ENCODE measurements around the gene SCGB1D1.

The SCGB1D1 gene

DNA sequence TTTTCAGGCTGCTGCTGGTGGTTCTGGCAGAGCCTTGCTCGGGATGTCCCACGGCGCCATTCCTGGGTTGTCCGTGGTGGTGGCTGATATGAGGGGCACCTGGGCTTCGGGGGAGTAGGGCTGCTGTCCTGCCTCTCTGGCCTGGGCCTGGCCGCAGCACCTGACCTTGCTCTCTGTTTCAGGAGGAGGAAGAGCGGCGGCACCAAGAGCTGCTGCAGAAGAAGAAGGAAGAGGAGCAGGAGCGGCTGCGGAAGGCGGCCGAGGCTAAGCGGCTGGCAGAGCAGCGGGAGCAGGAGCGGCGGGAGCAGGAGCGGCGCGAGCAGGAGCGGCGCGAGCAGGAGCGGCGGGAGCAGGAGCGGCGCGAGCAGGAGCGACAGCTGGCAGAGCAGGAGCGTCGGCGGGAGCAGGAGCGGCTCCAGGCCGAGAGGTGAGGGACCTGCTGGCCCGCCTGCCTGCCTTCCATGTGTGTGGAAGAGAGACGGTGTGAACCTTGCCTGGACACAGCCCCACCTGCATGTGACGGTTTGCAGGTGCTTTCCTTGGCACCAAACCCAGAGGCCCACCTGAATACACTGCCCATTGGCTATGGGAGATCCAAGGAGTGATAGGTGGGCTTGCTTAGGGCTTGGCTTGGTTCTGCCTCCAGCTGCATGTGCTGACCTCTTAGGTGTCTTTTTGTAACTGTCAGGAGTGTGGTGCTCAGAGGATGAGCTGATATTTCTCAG, 43.4 kb upstream of the SCGB1D1 start:
- H3K4me3 ChIP-seq (ENCODE audit: low read depth, low read length): no peak overlapping the region
- H3K4me1 ChIP-seq: no peaks in the 10 kb centered on the region
- H3K9ac ChIP-seq: no peak overlapping the region
- no peaks in the 10 kb centered on the region for H3K79me2 ChIP-seq
- H2AFZ ChIP-seq: no peak overlapping the region
- H3K9me3 ChIP-seq (ENCODE audit: control insufficient read depth, low read length): no peaks in the 10 kb centered on the region
- H3K27me3 ChIP-seq (ENCODE audit: control insufficient read depth, insufficient read depth, low read length): no peaks in the 10 kb centered on the region
- H3K4me2 ChIP-seq (ENCODE audit: low read length): no peak overlapping the region
- H3K27ac ChIP-seq: no peak overlapping the region
- TF ChIP-seq, protein P1, sequence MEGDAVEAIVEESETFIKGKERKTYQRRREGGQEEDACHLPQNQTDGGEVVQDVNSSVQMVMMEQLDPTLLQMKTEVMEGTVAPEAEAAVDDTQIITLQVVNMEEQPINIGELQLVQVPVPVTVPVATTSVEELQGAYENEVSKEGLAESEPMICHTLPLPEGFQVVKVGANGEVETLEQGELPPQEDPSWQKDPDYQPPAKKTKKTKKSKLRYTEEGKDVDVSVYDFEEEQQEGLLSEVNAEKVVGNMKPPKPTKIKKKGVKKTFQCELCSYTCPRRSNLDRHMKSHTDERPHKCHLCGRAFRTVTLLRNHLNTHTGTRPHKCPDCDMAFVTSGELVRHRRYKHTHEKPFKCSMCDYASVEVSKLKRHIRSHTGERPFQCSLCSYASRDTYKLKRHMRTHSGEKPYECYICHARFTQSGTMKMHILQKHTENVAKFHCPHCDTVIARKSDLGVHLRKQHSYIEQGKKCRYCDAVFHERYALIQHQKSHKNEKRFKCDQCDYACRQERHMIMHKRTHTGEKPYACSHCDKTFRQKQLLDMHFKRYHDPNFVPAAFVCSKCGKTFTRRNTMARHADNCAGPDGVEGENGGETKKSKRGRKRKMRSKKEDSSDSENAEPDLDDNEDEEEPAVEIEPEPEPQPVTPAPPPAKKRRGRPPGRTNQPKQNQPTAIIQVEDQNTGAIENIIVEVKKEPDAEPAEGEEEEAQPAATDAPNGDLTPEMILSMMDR (IDR thresholded peaks at IDR 0.05): no peak
- H3K36me3 ChIP-seq (ENCODE audit: control insufficient read depth, insufficient read depth, low read length): no peaks in the 10 kb centered on the region

DNA sequence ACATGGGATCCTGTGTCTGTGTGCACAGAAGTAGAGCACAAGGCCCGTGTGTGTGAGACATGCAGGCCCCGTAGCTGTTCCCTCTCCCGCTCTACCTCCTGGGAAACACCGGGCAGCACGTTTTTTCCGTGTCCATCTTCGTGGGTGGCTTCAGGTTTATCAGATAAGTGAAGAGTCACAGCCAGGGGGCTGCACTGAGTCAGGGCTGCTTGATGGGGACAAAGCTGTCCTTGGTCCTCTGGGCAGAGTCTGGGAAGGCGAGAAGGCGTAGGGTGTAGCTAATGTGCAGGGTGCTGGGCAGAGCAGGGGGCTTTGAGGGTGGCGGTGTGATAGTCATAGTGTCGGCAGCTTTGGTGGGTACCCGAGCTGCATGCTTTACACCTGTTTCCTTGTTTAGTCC, 42.5 kb upstream of the SCGB1D1 start:
- no peak overlapping the region for H3K27ac ChIP-seq
- no peak overlapping the region for H3K4me2 ChIP-seq (ENCODE audit: low read length)
- H3K79me2 ChIP-seq: no peaks in the 10 kb centered on the region
- no peaks in the 10 kb centered on the region for H3K9me3 ChIP-seq (ENCODE audit: control insufficient read depth, low read length)
- H3K27me3 ChIP-seq (ENCODE audit: control insufficient read depth, insufficient read depth, low read length): no peaks in the 10 kb centered on the region
- no peak overlapping the region for H3K4me3 ChIP-seq (ENCODE audit: low read depth, low read length)
- TF ChIP-seq, protein P1 (IDR thresholded peaks at IDR 0.05): no peak
- H3K9ac ChIP-seq: no peak overlapping the region
- no peaks in the 10 kb centered on the region for H3K4me1 ChIP-seq
- H2AFZ ChIP-seq: no peak overlapping the region
- H3K36me3 ChIP-seq (ENCODE audit: control insufficient read depth, insufficient read depth, low read length): no peaks in the 10 kb centered on the region

DNA sequence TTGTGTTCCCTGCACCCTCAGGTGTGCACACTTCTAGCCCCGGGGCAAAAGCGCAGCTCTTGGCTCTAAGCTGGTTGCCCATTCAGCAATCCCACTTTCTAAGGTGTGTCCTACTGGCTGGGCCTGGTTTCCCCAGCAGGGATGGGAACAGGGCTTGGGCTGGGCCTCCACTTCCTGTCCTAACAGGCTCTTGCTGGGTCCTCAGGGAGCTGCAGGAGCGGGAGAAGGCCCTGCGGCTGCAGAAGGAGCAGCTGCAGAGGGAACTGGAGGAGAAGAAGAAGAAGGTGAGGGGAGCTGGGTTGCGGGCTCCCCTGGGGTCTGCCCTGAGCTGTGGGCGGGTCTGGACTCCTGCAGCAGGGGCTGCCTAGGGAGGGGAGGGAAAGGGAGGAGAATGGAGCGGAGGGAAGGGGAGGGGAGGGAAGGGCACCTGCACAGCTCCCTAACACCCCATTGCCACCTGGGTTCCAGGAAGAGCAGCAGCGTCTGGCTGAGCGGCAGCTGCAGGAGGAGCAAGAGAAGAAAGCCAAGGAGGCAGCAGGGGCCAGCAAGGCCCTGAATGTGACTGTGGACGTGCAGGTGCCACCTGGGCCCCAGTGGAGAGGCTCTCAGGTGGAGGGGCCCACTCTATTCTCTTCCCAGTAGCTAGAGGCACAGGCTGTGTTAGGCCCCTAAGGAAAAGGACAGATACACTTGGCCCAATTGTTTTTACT, 41.6 kb upstream of the SCGB1D1 start:
- Histone ChIP-seq H2AFZ (no peak overlapping the region), H3K4me1 (no peaks in the 10 kb centered on the region), H3K79me2 (no peaks in the 10 kb centered on the region), H3K36me3 (ENCODE audit: control insufficient read depth, insufficient read depth, low read length) (no peaks in the 10 kb centered on the region), H3K4me2 (ENCODE audit: low read length) (no peak overlapping the region), H3K27ac (no peak overlapping the region), H3K9ac (no peak overlapping the region), H3K27me3 (ENCODE audit: control insufficient read depth, insufficient read depth, low read length) (no peaks in the 10 kb centered on the region), H3K9me3 (ENCODE audit: control insufficient read depth, low read length) (no peaks in the 10 kb centered on the region), H3K4me3 (ENCODE audit: low read depth, low read length) (no peak overlapping the region)
- TF ChIP-seq, protein P1 (IDR thresholded peaks at IDR 0.05): no peak

DNA sequence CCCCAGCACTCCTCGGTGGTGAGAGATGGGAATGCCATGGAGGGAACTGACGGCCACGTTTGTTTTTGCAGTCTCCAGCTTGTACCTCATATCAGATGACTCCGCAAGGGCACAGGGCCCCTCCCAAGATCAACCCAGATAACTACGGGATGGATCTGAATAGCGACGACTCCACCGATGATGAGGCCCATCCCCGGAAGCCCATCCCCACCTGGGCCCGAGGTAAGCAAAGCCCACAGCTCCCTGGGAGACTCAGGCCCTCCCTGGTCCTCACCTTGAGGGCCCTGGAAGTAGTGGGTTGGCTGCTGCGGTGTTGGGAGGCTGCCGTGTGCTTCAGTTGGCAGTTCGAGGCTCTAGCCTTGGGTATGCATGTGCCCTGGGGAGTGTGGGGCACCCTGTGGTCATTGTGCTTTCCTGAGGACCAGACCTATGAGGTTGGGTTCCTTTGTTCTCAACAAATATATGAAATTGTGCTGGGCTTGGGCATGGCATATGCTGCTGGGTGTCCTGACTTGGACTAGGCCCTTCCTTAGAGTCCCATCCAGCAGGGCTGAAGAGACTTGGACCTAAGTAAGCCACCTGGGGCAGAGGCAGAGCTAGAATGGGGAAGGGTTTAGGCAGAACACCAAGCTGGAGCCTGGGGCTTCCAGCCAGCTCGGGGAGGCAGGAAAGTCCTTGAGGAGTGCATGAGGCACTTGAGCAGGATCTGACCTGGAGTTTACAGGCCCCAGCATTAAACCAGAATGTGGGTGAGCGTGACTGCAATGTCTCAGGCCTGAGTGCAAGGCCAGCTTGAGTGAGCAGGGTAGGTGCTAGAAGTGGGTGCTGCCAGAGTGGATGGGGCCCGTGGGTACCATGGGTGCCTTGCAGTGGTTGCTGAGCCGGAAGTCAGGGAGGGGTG, 39.8 kb upstream of the SCGB1D1 start:
- Histone ChIP-seq H3K4me1 (no peaks in the 10 kb centered on the region), H3K9me3 (ENCODE audit: control insufficient read depth, low read length) (no peaks in the 10 kb centered on the region), H3K27ac (no peak overlapping the region), H3K27me3 (ENCODE audit: control insufficient read depth, insufficient read depth, low read length) (no peaks in the 10 kb centered on the region), H3K36me3 (ENCODE audit: control insufficient read depth, insufficient read depth, low read length) (no peaks in the 10 kb centered on the region), H2AFZ (no peak overlapping the region), H3K4me2 (ENCODE audit: low read length) (no peak overlapping the region), H3K4me3 (ENCODE audit: low read depth, low read length) (no peak overlapping the region), H3K79me2 (no peaks in the 10 kb centered on the region), H3K9ac (no peak overlapping the region)
- TF ChIP-seq, protein P1 (IDR thresholded peaks at IDR 0.05): no peak

Data from parathyroid adenoma (tissue), 2 donors.